Activated T-helper 2 cell treated with anti-CD3 and anti-CD28 coated beads, Interferon-gamma antibody, Interleukin-2, Interleukin-4, amounts not matched to agents 10 μg/mL and 5 μg/mL and 100 μg/mL, durations not matched to agents 14 hours and 24 hours and 36 hours (primary cell): ENCODE results near the gene CALHM6. TPM values are rescaled to one million over a fixed set of nuclear protein-coding genes. Genes with fewer than 3 reads are reported as not detected.

Source experiments
- DNase-seq: peaks from one replicate; pipeline ENCODE4 v3.0.0; 2021; ENCODE audit warnings: low spot score
- H3K27ac Mint-ChIP-seq: one replicate; pipeline ENCODE4 v1.8.0; 2021; ENCODE audit warnings: mixed read lengths
- H3K27me3 Mint-ChIP-seq: one replicate; pipeline ENCODE4 v1.8.0; 2021; ENCODE audit warnings: low read depth, mixed read lengths
- H3K36me3 Mint-ChIP-seq: one replicate; pipeline ENCODE4 v1.8.0; 2021; ENCODE audit warnings: low read depth, mixed read lengths
- H3K4me1 Mint-ChIP-seq: one replicate; pipeline ENCODE4 v1.8.0; 2021; ENCODE audit warnings: low read depth, mixed read lengths
- H3K4me3 Mint-ChIP-seq: one replicate; pipeline ENCODE4 v1.8.0; 2021; ENCODE audit warnings: low read depth, mild to moderate bottlenecking, moderate library complexity, mixed read lengths
- H3K9me3 Mint-ChIP-seq: one replicate; pipeline ENCODE4 v1.8.0; 2021; ENCODE audit warnings: mixed read lengths
- intact Hi-C: fragments of 100-400 bp; cut with micrococcal nuclease; formaldehyde crosslinking; loops from one replicate; pipeline ENCODE4 v1.15.1; 2023
- total RNA-seq: library from RNA; stranded (reverse); gene quantifications from 2 replicates; pipeline ENCODE4 v1.2.3, GENCODE V29; 2022

The CALHM6 gene
- total RNA-seq, 1 donor from 2014 or later = 9.7 TPM

GRCh38 chr6:116434056-116434725, 27.0 kb upstream of the CALHM6 start:
- H3K4me1 Mint-ChIP-seq = no peaks in the 10 kb centered on the region
- intact Hi-C loops = no loop called here

GRCh38 chr6:116436586-116436985, 24.6 kb upstream of the CALHM6 start:
- peaks cover 22% of the 10 kb centered on the region for H3K27me3 Mint-ChIP-seq

More at GRCh38 chr6:116434056-116434725, 27.0 kb upstream of the CALHM6 start:
- H3K27ac Mint-ChIP-seq = no peak overlapping the region
- no peaks in the 10 kb centered on the region for H3K9me3 Mint-ChIP-seq
- peaks cover 7% of the 10 kb centered on the region for H3K27me3 Mint-ChIP-seq
- H3K4me3 Mint-ChIP-seq = no peak overlapping the region
- no peaks in the 10 kb centered on the region for H3K36me3 Mint-ChIP-seq
- no peak for DNase-seq

GRCh38 chr6:116437656-116438055, 23.5 kb upstream of the CALHM6 start:
- intact Hi-C loops = no loop called here
- Mint-ChIP-seq H3K4me1 (no peaks in the 10 kb centered on the region), H3K4me3 (no peak overlapping the region), H3K36me3 (no peaks in the 10 kb centered on the region), H3K27ac (no peak overlapping the region), H3K27me3 (peaks cover 31% of the 10 kb centered on the region), H3K9me3 (no peaks in the 10 kb centered on the region)
- no peak for DNase-seq

More at GRCh38 chr6:116436586-116436985, 24.6 kb upstream of the CALHM6 start:
- Mint-ChIP-seq H3K4me3 (no peak overlapping the region), H3K36me3 (no peaks in the 10 kb centered on the region), H3K9me3 (no peaks in the 10 kb centered on the region), H3K4me1 (no peaks in the 10 kb centered on the region), H3K27ac (no peak overlapping the region)
- DNase-seq = no peak
- intact Hi-C loops = no loop called here

- Mint-ChIP-seq H3K4me1 (no peaks in the 10 kb centered on the region), H3K36me3 (no peaks in the 10 kb centered on the region), H3K27ac (no peak overlapping the region), H3K4me3 (no peak overlapping the region), H3K9me3 (no peaks in the 10 kb centered on the region), H3K27me3 (peaks cover 31% of the 10 kb centered on the region)
- no peak for DNase-seq
- intact Hi-C loops = no loop called here
These were observed 22.4 kb upstream of the CALHM6 start for GRCh38 chr6:116438590-116439448.

GRCh38 chr6:116439522-116440051, 21.6 kb upstream of the CALHM6 start:
- Mint-ChIP-seq H3K9me3 (no peaks in the 10 kb centered on the region), H3K27me3 (peaks cover 31% of the 10 kb centered on the region), H3K4me3 (no peak overlapping the region), H3K36me3 (no peaks in the 10 kb centered on the region), H3K27ac (no peak overlapping the region), H3K4me1 (peaks cover 5% of the 10 kb centered on the region)
- DNase-seq = no peak
- intact Hi-C loops = no loop called here

- no peaks in the 10 kb centered on the region for H3K36me3 Mint-ChIP-seq
- peaks cover 32% of the 10 kb centered on the region for H3K27me3 Mint-ChIP-seq
- H3K4me3 Mint-ChIP-seq = no peak overlapping the region
- no peak for DNase-seq
- H3K27ac Mint-ChIP-seq = no peak overlapping the region
- no peaks in the 10 kb centered on the region for H3K9me3 Mint-ChIP-seq
- intact Hi-C loops = no loop called here
- peaks cover 20% of the 10 kb centered on the region for H3K4me1 Mint-ChIP-seq
These were observed 18.1 kb upstream of the CALHM6 start for GRCh38 chr6:116443105-116443504.

GRCh38 chr6:116444092-116444491, 17.1 kb upstream of the CALHM6 start:
- Mint-ChIP-seq H3K27me3 (peaks cover 31% of the 10 kb centered on the region), H3K4me3 (no peak overlapping the region), H3K4me1 (peaks cover 20% of the 10 kb centered on the region), H3K9me3 (no peaks in the 10 kb centered on the region), H3K27ac (no peak overlapping the region), H3K36me3 (no peaks in the 10 kb centered on the region)
- DNase-seq = no peak
- intact Hi-C loops = loop anchor here (1.0 to 2.0 kb wide), 2 partner anchors 17 to 88 kb away; partner anchors contain the start of gene CALHM6

GRCh38 chr6:116444575-116444974, 16.6 kb upstream of the CALHM6 start:
- Mint-ChIP-seq H3K4me3 (no peak overlapping the region), H3K36me3 (no peaks in the 10 kb centered on the region), H3K4me1 (peaks cover 20% of the 10 kb centered on the region), H3K27ac (no peak overlapping the region), H3K27me3 (peaks cover 32% of the 10 kb centered on the region), H3K9me3 (no peaks in the 10 kb centered on the region)
- DNase-seq = no peak
- intact Hi-C loops = loop anchor here (1.0 to 2.0 kb wide), 2 partner anchors 16 to 88 kb away; partner anchors contain the start of gene CALHM6

GRCh38 chr6:116445102-116445501, 16.1 kb upstream of the CALHM6 start:
- H3K27me3 Mint-ChIP-seq = peaks cover 30% of the 10 kb centered on the region
- H3K9me3 Mint-ChIP-seq = no peaks in the 10 kb centered on the region
- no peak for DNase-seq
- H3K4me3 Mint-ChIP-seq = no peak overlapping the region
- intact Hi-C loops = loop anchor here (2.0 to 5.0 kb wide), 2 partner anchors 16 to 58 kb away; partner anchors contain the start of gene CALHM6
- H3K27ac Mint-ChIP-seq = no peak overlapping the region
- no peaks in the 10 kb centered on the region for H3K36me3 Mint-ChIP-seq
- H3K4me1 Mint-ChIP-seq = peaks cover 22% of the 10 kb centered on the region

- Mint-ChIP-seq H3K4me1 (peaks cover 32% of the 10 kb centered on the region), H3K27me3 (peaks cover 26% of the 10 kb centered on the region), H3K9me3 (no peaks in the 10 kb centered on the region), H3K27ac (no peak overlapping the region), H3K36me3 (no peaks in the 10 kb centered on the region), H3K4me3 (no peak overlapping the region)
- intact Hi-C loops = loop anchor here (5.0 kb wide), 1 partner anchor 59 kb away; no protein-coding TSS in a partner anchor
- no peak for DNase-seq
These were observed 14.8 kb upstream of the CALHM6 start for GRCh38 chr6:116446399-116446798.

- Mint-ChIP-seq H3K4me3 (no peak overlapping the region), H3K27me3 (peaks cover 22% of the 10 kb centered on the region), H3K27ac (no peak overlapping the region), H3K4me1 (peaks cover 34% of the 10 kb centered on the region), H3K36me3 (no peaks in the 10 kb centered on the region), H3K9me3 (no peaks in the 10 kb centered on the region)
- intact Hi-C loops = loop anchor here (5.0 kb wide), 1 partner anchor 60 kb away; no protein-coding TSS in a partner anchor
- no peak for DNase-seq
These were observed 14.1 kb upstream of the CALHM6 start for GRCh38 chr6:116447052-116447451.

GRCh38 chr6:116447496-116448011, 13.6 kb upstream of the CALHM6 start:
- peaks cover 34% of the 10 kb centered on the region for H3K4me1 Mint-ChIP-seq
- intact Hi-C loops = loop anchor here (5.0 kb wide), 1 partner anchor 60 kb away; no protein-coding TSS in a partner anchor
- H3K9me3 Mint-ChIP-seq = no peaks in the 10 kb centered on the region
- H3K4me3 Mint-ChIP-seq = no peak overlapping the region
- peaks cover 17% of the 10 kb centered on the region for H3K27me3 Mint-ChIP-seq
- peak overlapping the region; percentile 8 for H3K27ac Mint-ChIP-seq
- no peak for DNase-seq
- H3K36me3 Mint-ChIP-seq = no peaks in the 10 kb centered on the region
